ENCODE results near the gene AP4B1.
"Not testable (repeated sequence)": the region's sequence is repeated elsewhere in the genome, so short reads cannot be mapped to it uniquely, and the experiment has no call there.

The AP4B1 gene

GRCh38 chr1:113904674-113905434 lies at the start of gene AP4B1, which contains the start of gene DCLRE1B:
TSS of gene AP4B1 (minus strand) at chr1:113904799. CDS start at chr1:113904717, 82 bp downstream.
TSS of gene DCLRE1B (plus strand) at chr1:113905326. CDS start at chr1:113905587, 261 bp downstream.
- ATAC-seq (ENCODE audit: low read depth) (peak; percentile 88), DNase-seq (ENCODE audit: low spot score in 2 of 2) (peak; percentile 87 to 96)
- Mint-ChIP-seq H3K4me1 (peaks cover 29% of the 10 kb centered on the region), H3K9me3 (no peaks in the 10 kb centered on the region), H3K27ac (peak within 1 kb of the TSS; percentile 98), H3K4me3 (peak within 1 kb of the TSS; percentile 97), H3K36me3 (peaks cover 12% of the 10 kb centered on the region), H3K27me3 (no peaks in the 10 kb centered on the region)

GRCh38 chr1:113951719-113952118 lies 47.1 kb upstream of the AP4B1 start:
- no peak overlapping the region for H3K27ac Mint-ChIP-seq
- no peak for ATAC-seq (ENCODE audit: low read depth)
- H3K4me1 Mint-ChIP-seq = peaks cover 10% of the 10 kb centered on the region
- no peaks in the 10 kb centered on the region for H3K27me3 Mint-ChIP-seq
- H3K9me3 Mint-ChIP-seq = no peaks in the 10 kb centered on the region
- peaks cover 10% of the 10 kb centered on the region for H3K36me3 Mint-ChIP-seq
- no peak overlapping the region for H3K4me3 Mint-ChIP-seq
- DNase-seq (ENCODE audit: low spot score in 2 of 2) = no peak

GRCh38 chr1:113950908-113951307 lies 46.3 kb upstream of the AP4B1 start:
- DNase-seq (ENCODE audit: low spot score in 2 of 2) = no peak
- H3K36me3 Mint-ChIP-seq = peaks cover 8% of the 10 kb centered on the region
- H3K4me1 Mint-ChIP-seq = peaks cover 16% of the 10 kb centered on the region
- no peaks in the 10 kb centered on the region for H3K9me3 Mint-ChIP-seq
- H3K27ac Mint-ChIP-seq = no peak overlapping the region
- ATAC-seq (ENCODE audit: low read depth) = no peak
- H3K4me3 Mint-ChIP-seq = no peak overlapping the region
- no peaks in the 10 kb centered on the region for H3K27me3 Mint-ChIP-seq

- no peaks in the 10 kb centered on the region for H3K9me3 Mint-ChIP-seq
- ATAC-seq (ENCODE audit: low read depth) (no peak), DNase-seq (ENCODE audit: low spot score in 2 of 2) (no peak)
- H3K36me3 Mint-ChIP-seq = peaks cover 18% of the 10 kb centered on the region
- H3K27me3 Mint-ChIP-seq = no peaks in the 10 kb centered on the region
- H3K4me1 Mint-ChIP-seq = peaks cover 22% of the 10 kb centered on the region
- no peak overlapping the region for H3K4me3 Mint-ChIP-seq
- H3K27ac Mint-ChIP-seq = no peak overlapping the region
Measured at GRCh38 chr1:113949007-113949406, 44.4 kb upstream of the AP4B1 start.

- Mint-ChIP-seq H3K36me3 (peaks cover 19% of the 10 kb centered on the region), H3K27ac (peak overlapping the region; percentile 78), H3K4me1 (peaks cover 22% of the 10 kb centered on the region)
- H3K9me3 Mint-ChIP-seq; DNase-seq (ENCODE audit: low spot score in 2 of 2); H3K27me3 Mint-ChIP-seq; H3K4me3 Mint-ChIP-seq; ATAC-seq (ENCODE audit: low read depth): not testable (repeated sequence)
Measured at GRCh38 chr1:113948151-113948550, 43.6 kb upstream of the AP4B1 start.

GRCh38 chr1:113947388-113948107 lies 42.9 kb upstream of the AP4B1 start:
- Mint-ChIP-seq H3K4me3 (no peak overlapping the region), H3K27me3 (no peaks in the 10 kb centered on the region), H3K27ac (peak overlapping the region; percentile 78), H3K9me3 (no peaks in the 10 kb centered on the region), H3K4me1 (peaks cover 22% of the 10 kb centered on the region), H3K36me3 (peaks cover 20% of the 10 kb centered on the region)
- DNase-seq (ENCODE audit: low spot score in 2 of 2) (no peak), ATAC-seq (ENCODE audit: low read depth) (no peak)

- H3K9me3 Mint-ChIP-seq = no peaks in the 10 kb centered on the region
- H3K27me3 Mint-ChIP-seq = no peaks in the 10 kb centered on the region
- ATAC-seq (ENCODE audit: low read depth) (no peak), DNase-seq (ENCODE audit: low spot score in 2 of 2) (no peak)
- peaks cover 22% of the 10 kb centered on the region for H3K36me3 Mint-ChIP-seq
- peak overlapping the region; percentile 78 for H3K27ac Mint-ChIP-seq
- peaks cover 22% of the 10 kb centered on the region for H3K4me1 Mint-ChIP-seq
- H3K4me3 Mint-ChIP-seq = no peak overlapping the region
Measured at GRCh38 chr1:113946678-113947387, 42.2 kb upstream of the AP4B1 start.

GRCh38 chr1:113946112-113946511 lies 41.5 kb upstream of the AP4B1 start:
- peak overlapping the region; percentile 78 for H3K27ac Mint-ChIP-seq
- H3K4me3 Mint-ChIP-seq = no peak overlapping the region
- peak; percentile 51 for ATAC-seq (ENCODE audit: low read depth)
- peaks cover 22% of the 10 kb centered on the region for H3K4me1 Mint-ChIP-seq
- no peaks in the 10 kb centered on the region for H3K27me3 Mint-ChIP-seq
- H3K9me3 Mint-ChIP-seq = no peaks in the 10 kb centered on the region
- no peak for DNase-seq (ENCODE audit: low spot score in 2 of 2)
- peaks cover 22% of the 10 kb centered on the region for H3K36me3 Mint-ChIP-seq

GRCh38 chr1:113945329-113945728 lies 40.7 kb upstream of the AP4B1 start:
- H3K36me3 Mint-ChIP-seq = peaks cover 28% of the 10 kb centered on the region
- H3K4me3 Mint-ChIP-seq = no peak overlapping the region
- ATAC-seq (ENCODE audit: low read depth) (no peak), DNase-seq (ENCODE audit: low spot score in 2 of 2) (no peak)
- no peaks in the 10 kb centered on the region for H3K27me3 Mint-ChIP-seq
- no peak overlapping the region for H3K27ac Mint-ChIP-seq
- H3K4me1 Mint-ChIP-seq = peaks cover 27% of the 10 kb centered on the region
- no peaks in the 10 kb centered on the region for H3K9me3 Mint-ChIP-seq

GRCh38 chr1:113943028-113943811 lies 38.6 kb upstream of the AP4B1 start:
- Mint-ChIP-seq H3K36me3 (peaks cover 28% of the 10 kb centered on the region), H3K4me1 (peaks cover 39% of the 10 kb centered on the region), H3K9me3 (no peaks in the 10 kb centered on the region), H3K27me3 (no peaks in the 10 kb centered on the region), H3K27ac (no peak overlapping the region), H3K4me3 (no peak overlapping the region)
- ATAC-seq (ENCODE audit: low read depth) = no peak
- no peak for DNase-seq (ENCODE audit: low spot score in 2 of 2)

GRCh38 chr1:113942527-113942926 lies 37.9 kb upstream of the AP4B1 start:
- no peak for ATAC-seq (ENCODE audit: low read depth)
- H3K9me3 Mint-ChIP-seq = no peaks in the 10 kb centered on the region
- no peaks in the 10 kb centered on the region for H3K27me3 Mint-ChIP-seq
- peaks cover 28% of the 10 kb centered on the region for H3K36me3 Mint-ChIP-seq
- peaks cover 42% of the 10 kb centered on the region for H3K4me1 Mint-ChIP-seq
- no peak for DNase-seq (ENCODE audit: low spot score in 2 of 2)
- H3K27ac Mint-ChIP-seq = no peak overlapping the region
- H3K4me3 Mint-ChIP-seq = no peak overlapping the region

GRCh38 chr1:113941245-113941559 lies 36.6 kb upstream of the AP4B1 start:
- Mint-ChIP-seq H3K9me3 (no peaks in the 10 kb centered on the region), H3K36me3 (peaks cover 28% of the 10 kb centered on the region), H3K27ac (peak overlapping the region; percentile 45), H3K4me1 (peaks cover 36% of the 10 kb centered on the region), H3K27me3 (no peaks in the 10 kb centered on the region), H3K4me3 (no peak overlapping the region)
- DNase-seq (ENCODE audit: low spot score in 2 of 2) (no peak), ATAC-seq (ENCODE audit: low read depth) (no peak)

GRCh38 chr1:113940365-113941244 lies 36.0 kb upstream of the AP4B1 start:
- H3K27ac Mint-ChIP-seq = peak overlapping the region; percentile 45
- ATAC-seq (ENCODE audit: low read depth) = peak; percentile 59
- no peak for DNase-seq (ENCODE audit: low spot score in 2 of 2)
- peaks cover 26% of the 10 kb centered on the region for H3K36me3 Mint-ChIP-seq
- peaks cover 32% of the 10 kb centered on the region for H3K4me1 Mint-ChIP-seq
- no peak overlapping the region for H3K4me3 Mint-ChIP-seq
- H3K9me3 Mint-ChIP-seq = no peaks in the 10 kb centered on the region
- no peaks in the 10 kb centered on the region for H3K27me3 Mint-ChIP-seq
